ENCODE results near the gene DHRSX.

GRCh38 chrX:2474280-2474962 is 26.4 kb downstream of the DHRSX start:
- TF ChIP-seq EZH2 (IDR thresholded peaks at IDR 0.05) (no peak), CTCF (IDR thresholded peaks at IDR 0.05) (no peak), EZH2phosphoT487 (IDR thresholded peaks at IDR 0.05) (no peak)

Data from neural progenitor cell (in vitro differentiated cells).